ENCODE results near the gene ADAMTS20.

Gene ADAMTS20

GRCh38 chr12:43333644-43334043, 218.4 kb downstream of the ADAMTS20 start:
- H3K9ac ChIP-seq (ENCODE audit: low read depth, low read length), result no peak overlapping the region
- no peaks in the 10 kb centered on the region; the same call in 1 of the 2 replicates for H3K9me3 ChIP-seq (ENCODE audit: control insufficient read depth, insufficient read depth, low read length)
- no peaks in the 10 kb centered on the region for H3K36me3 ChIP-seq (ENCODE audit: insufficient read depth, low read length)
- H3K4me1 ChIP-seq (ENCODE audit: insufficient read depth, low read length), result peaks cover 10% of the 10 kb centered on the region; the same call in 1 of the 2 replicates

- H3K4me1 ChIP-seq (ENCODE audit: insufficient read depth, low read length), result peaks cover 5% of the 10 kb centered on the region; the same call in 1 of the 2 replicates
- no peaks in the 10 kb centered on the region for H3K36me3 ChIP-seq (ENCODE audit: insufficient read depth, low read length)
- H3K9me3 ChIP-seq (ENCODE audit: control insufficient read depth, insufficient read depth, low read length), result no peaks in the 10 kb centered on the region; the same call in 1 of the 2 replicates
- H3K9ac ChIP-seq (ENCODE audit: low read depth, low read length), result no peak overlapping the region
Observed at GRCh38 chr12:43332977-43333640, 218.9 kb downstream of the ADAMTS20 start.

GRCh38 chr12:43331935-43332334, 220.1 kb downstream of the ADAMTS20 start:
- no peaks in the 10 kb centered on the region; the same call in 1 of the 2 replicates for H3K9me3 ChIP-seq (ENCODE audit: control insufficient read depth, insufficient read depth, low read length)
- no peaks in the 10 kb centered on the region for H3K4me1 ChIP-seq (ENCODE audit: insufficient read depth, low read length)
- no peaks in the 10 kb centered on the region for H3K36me3 ChIP-seq (ENCODE audit: insufficient read depth, low read length)
- no peak overlapping the region for H3K9ac ChIP-seq (ENCODE audit: low read depth, low read length)

GRCh38 chr12:43329375-43329774, 222.6 kb downstream of the ADAMTS20 start:
- Histone ChIP-seq H3K9me3 (ENCODE audit: control insufficient read depth, insufficient read depth, low read length) (no peaks in the 10 kb centered on the region; the same call in 1 of the 2 replicates), H3K9ac (ENCODE audit: low read depth, low read length) (no peak overlapping the region), H3K36me3 (ENCODE audit: insufficient read depth, low read length) (no peaks in the 10 kb centered on the region), H3K4me1 (ENCODE audit: insufficient read depth, low read length) (no peaks in the 10 kb centered on the region)

GRCh38 chr12:43325786-43326185, 226.2 kb downstream of the ADAMTS20 start:
- H3K36me3 ChIP-seq (ENCODE audit: insufficient read depth, low read length), result no peaks in the 10 kb centered on the region
- H3K9ac ChIP-seq (ENCODE audit: low read depth, low read length), result no peak overlapping the region

GRCh38 chr12:43320281-43320680, 231.7 kb downstream of the ADAMTS20 start:
- no peaks in the 10 kb centered on the region for H3K4me1 ChIP-seq (ENCODE audit: insufficient read depth, low read length)
- H3K9me3 ChIP-seq (ENCODE audit: control insufficient read depth, insufficient read depth, low read length), result no peaks in the 10 kb centered on the region
- no peaks in the 10 kb centered on the region for H3K36me3 ChIP-seq (ENCODE audit: insufficient read depth, low read length)
- no peak overlapping the region for H3K9ac ChIP-seq (ENCODE audit: low read depth, low read length)

More at GRCh38 chr12:43325786-43326185, 226.2 kb downstream of the ADAMTS20 start:
- Histone ChIP-seq H3K4me1 (ENCODE audit: insufficient read depth, low read length) (no peaks in the 10 kb centered on the region), H3K9me3 (ENCODE audit: control insufficient read depth, insufficient read depth, low read length) (no peaks in the 10 kb centered on the region; the same call in 1 of the 2 replicates)

GRCh38 chr12:43318021-43318420, 234.0 kb downstream of the ADAMTS20 start:
- no peaks in the 10 kb centered on the region for H3K9me3 ChIP-seq (ENCODE audit: control insufficient read depth, insufficient read depth, low read length)
- no peak overlapping the region for H3K9ac ChIP-seq (ENCODE audit: low read depth, low read length)
- no peaks in the 10 kb centered on the region for H3K4me1 ChIP-seq (ENCODE audit: insufficient read depth, low read length)
- no peaks in the 10 kb centered on the region for H3K36me3 ChIP-seq (ENCODE audit: insufficient read depth, low read length)

GRCh38 chr12:43317156-43317555, 234.8 kb downstream of the ADAMTS20 start:
- Histone ChIP-seq H3K9me3 (ENCODE audit: control insufficient read depth, insufficient read depth, low read length) (no peaks in the 10 kb centered on the region), H3K4me1 (ENCODE audit: insufficient read depth, low read length) (no peaks in the 10 kb centered on the region), H3K9ac (ENCODE audit: low read depth, low read length) (no peak overlapping the region), H3K36me3 (ENCODE audit: insufficient read depth, low read length) (no peaks in the 10 kb centered on the region)

- Histone ChIP-seq H3K9ac (ENCODE audit: low read depth, low read length) (no peak overlapping the region), H3K9me3 (ENCODE audit: control insufficient read depth, insufficient read depth, low read length) (no peaks in the 10 kb centered on the region), H3K36me3 (ENCODE audit: insufficient read depth, low read length) (no peaks in the 10 kb centered on the region), H3K4me1 (ENCODE audit: insufficient read depth, low read length) (no peaks in the 10 kb centered on the region)
Observed at GRCh38 chr12:43316520-43316919, 235.5 kb downstream of the ADAMTS20 start.

GRCh38 chr12:43315961-43316360, 236.0 kb downstream of the ADAMTS20 start:
- Histone ChIP-seq H3K9ac (ENCODE audit: low read depth, low read length) (no peak overlapping the region), H3K9me3 (ENCODE audit: control insufficient read depth, insufficient read depth, low read length) (no peaks in the 10 kb centered on the region), H3K36me3 (ENCODE audit: insufficient read depth, low read length) (no peaks in the 10 kb centered on the region), H3K4me1 (ENCODE audit: insufficient read depth, low read length) (no peaks in the 10 kb centered on the region)

GRCh38 chr12:43312991-43313505, 239.0 kb downstream of the ADAMTS20 start:
- Histone ChIP-seq H3K9ac (ENCODE audit: low read depth, low read length) (no peak overlapping the region), H3K4me1 (ENCODE audit: insufficient read depth, low read length) (no peaks in the 10 kb centered on the region), H3K9me3 (ENCODE audit: control insufficient read depth, insufficient read depth, low read length) (no peaks in the 10 kb centered on the region), H3K36me3 (ENCODE audit: insufficient read depth, low read length) (no peaks in the 10 kb centered on the region)

- Histone ChIP-seq H3K9me3 (ENCODE audit: control insufficient read depth, insufficient read depth, low read length) (no peaks in the 10 kb centered on the region), H3K9ac (ENCODE audit: low read depth, low read length) (no peak overlapping the region), H3K4me1 (ENCODE audit: insufficient read depth, low read length) (no peaks in the 10 kb centered on the region), H3K36me3 (ENCODE audit: insufficient read depth, low read length) (no peaks in the 10 kb centered on the region)
Observed at GRCh38 chr12:43310596-43310995, 241.4 kb downstream of the ADAMTS20 start.

GRCh38 chr12:43309959-43310358, 242.0 kb downstream of the ADAMTS20 start:
- no peaks in the 10 kb centered on the region for H3K36me3 ChIP-seq (ENCODE audit: insufficient read depth, low read length)
- H3K4me1 ChIP-seq (ENCODE audit: insufficient read depth, low read length), result no peaks in the 10 kb centered on the region
- H3K9me3 ChIP-seq (ENCODE audit: control insufficient read depth, insufficient read depth, low read length), result no peaks in the 10 kb centered on the region
- no peak overlapping the region for H3K9ac ChIP-seq (ENCODE audit: low read depth, low read length)

- no peaks in the 10 kb centered on the region for H3K9me3 ChIP-seq (ENCODE audit: control insufficient read depth, insufficient read depth, low read length)
- no peak overlapping the region for H3K9ac ChIP-seq (ENCODE audit: low read depth, low read length)
- H3K4me1 ChIP-seq (ENCODE audit: insufficient read depth, low read length), result no peaks in the 10 kb centered on the region
- no peaks in the 10 kb centered on the region for H3K36me3 ChIP-seq (ENCODE audit: insufficient read depth, low read length)
Observed at GRCh38 chr12:43308776-43309175, 243.2 kb downstream of the ADAMTS20 start.

GRCh38 chr12:43307126-43307525, 244.9 kb downstream of the ADAMTS20 start:
- no peak overlapping the region for H3K9ac ChIP-seq (ENCODE audit: low read depth, low read length)
- H3K9me3 ChIP-seq (ENCODE audit: control insufficient read depth, insufficient read depth, low read length), result no peaks in the 10 kb centered on the region
- H3K36me3 ChIP-seq (ENCODE audit: insufficient read depth, low read length), result no peaks in the 10 kb centered on the region
- H3K4me1 ChIP-seq (ENCODE audit: insufficient read depth, low read length), result no peaks in the 10 kb centered on the region
